CD4-positive, alpha-beta T cell treated with Interleukin-6 at 100 ng/mL for 8 hours (primary cell): ENCODE measurements around the gene LHPP.
A peak's percentile ranks its signal among the peaks of the same experiment; 100 is the strongest.
"Not testable (repeated sequence)": the region's sequence is repeated elsewhere in the genome, so short reads cannot be mapped to it uniquely, and the experiment has no call there.

Experiments
- DNase-seq: peaks from one replicate; pipeline ENCODE4 v3.0.0-alpha.2; 2020; ENCODE audit warnings: mixed read lengths, low spot score

LHPP gene

GRCh38 chr10:124461642-124462347 lies at the start of gene LHPP:
TSS of gene LHPP (plus strand) at chr10:124461823. CDS start at chr10:124461863, 40 bp downstream.
- DNase-seq: peak; percentile 85

GRCh38 chr10:124414076-124414475 lies 47.5 kb upstream of the LHPP start:
- no peak for DNase-seq

- DNase-seq: no peak
Measured at GRCh38 chr10:124415210-124415609, 46.4 kb upstream of the LHPP start.

GRCh38 chr10:124416733-124417132 lies 44.9 kb upstream of the LHPP start:
- DNase-seq: no peak

GRCh38 chr10:124417895-124418725 lies 43.5 kb upstream of the LHPP start:
- peak; percentile 23 for DNase-seq

GRCh38 chr10:124418726-124419501 lies 42.7 kb upstream of the LHPP start, which contains the start of gene OAT:
TSS of gene OAT (minus strand) at chr10:124418923. CDS start at chr10:124412171, 6,752 bp downstream.
- peak; percentile 95 for DNase-seq

GRCh38 chr10:124419635-124420034 lies 42.0 kb upstream of the LHPP start:
- no peak for DNase-seq

- no peak for DNase-seq
Measured at GRCh38 chr10:124420254-124420653, 41.4 kb upstream of the LHPP start.

- DNase-seq: no peak
Measured at GRCh38 chr10:124422742-124423141, 38.9 kb upstream of the LHPP start.

- no peak for DNase-seq
Measured at GRCh38 chr10:124423813-124424212, 37.8 kb upstream of the LHPP start.

GRCh38 chr10:124425227-124425962 lies 36.2 kb upstream of the LHPP start:
- no peak for DNase-seq

- DNase-seq: no peak
Measured at GRCh38 chr10:124428207-124428777, 33.3 kb upstream of the LHPP start.

- no peak for DNase-seq
Measured at GRCh38 chr10:124429576-124429975, 32.0 kb upstream of the LHPP start.

GRCh38 chr10:124430077-124430476 lies 31.5 kb upstream of the LHPP start:
- DNase-seq: no peak

- no peak for DNase-seq
Measured at GRCh38 chr10:124433461-124433860, 28.2 kb upstream of the LHPP start.

- DNase-seq: not testable (repeated sequence)
Measured at GRCh38 chr10:124435683-124436082, 25.9 kb upstream of the LHPP start.

GRCh38 chr10:124436191-124436638 lies 25.4 kb upstream of the LHPP start:
- no peak for DNase-seq

- not testable (repeated sequence) for DNase-seq
Measured at GRCh38 chr10:124441694-124442093, 19.9 kb upstream of the LHPP start.

GRCh38 chr10:124446830-124447750 lies 14.5 kb upstream of the LHPP start:
- no peak for DNase-seq
